Measurements from ENCODE around the gene TGFBR2. TPM values are rescaled to one million over a fixed set of nuclear protein-coding genes. Genes with fewer than 3 reads are reported as not detected.

TGFBR2 gene
- polyA plus RNA-seq, 3 donors, result 46.6 to 60.3 (median 57.0) TPM

DNA sequence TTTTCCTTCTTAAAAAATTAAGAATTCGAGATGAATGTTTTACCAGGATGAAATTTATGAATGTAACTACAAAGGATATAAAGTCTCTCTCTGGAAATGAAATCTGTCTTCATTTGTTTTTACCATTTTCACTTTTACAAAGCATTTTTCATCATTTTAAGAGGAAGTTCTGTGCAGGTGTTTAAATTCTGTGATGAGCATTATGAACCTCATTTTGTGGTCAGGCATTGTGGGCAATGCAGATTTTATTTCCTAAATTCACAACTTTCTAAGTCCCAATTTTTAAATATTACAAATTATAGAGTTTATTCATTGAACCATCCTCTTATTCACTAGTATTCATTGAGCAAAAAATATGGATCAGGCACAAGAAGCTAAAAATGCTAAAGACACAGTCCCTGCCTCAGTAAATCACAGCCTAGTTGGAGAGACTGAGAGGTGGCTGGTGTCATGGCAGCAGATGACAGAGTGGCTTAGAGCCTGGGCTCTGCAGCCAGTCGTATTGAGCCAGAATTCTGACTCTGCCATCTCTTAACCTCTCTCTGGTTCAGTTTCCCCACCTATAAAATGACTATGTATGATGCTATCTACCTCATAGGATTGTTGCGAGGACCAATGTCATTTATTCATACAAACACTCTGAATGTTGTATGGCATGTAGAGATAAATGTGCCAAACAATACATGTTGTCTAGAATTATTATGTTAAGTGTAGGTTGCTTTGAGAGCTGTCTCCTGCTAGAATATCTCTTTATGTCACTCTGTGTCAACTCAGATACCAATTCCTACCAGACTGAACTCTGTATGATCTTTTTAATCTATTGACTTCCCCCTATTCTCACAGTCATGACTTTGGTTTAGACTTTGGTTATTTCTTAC, 7.5 kb upstream of the TGFBR2 start:
- H3K36me3 ChIP-seq (replicated peaks in 1 of 2; ENCODE audit: control insufficient read depth in 1 of 2, insufficient read depth in 2 of 2, low read length in 2 of 2), result no peaks in the 10 kb centered on the region
- H3K36me3 Mint-ChIP-seq, result no peaks in the 10 kb centered on the region
- H3K27ac ChIP-seq (ENCODE audit: low read depth in 1 of 2, low read length in 2 of 2), result no peak overlapping the region
- no peak overlapping the region for H2AFZ ChIP-seq (ENCODE audit: insufficient read depth, low read depth, low read length, poor library complexity, severe bottlenecking)
- peaks cover 22 to 35% of the 10 kb centered on the region in 2 donors for H3K4me1 ChIP-seq (ENCODE audit: control insufficient read depth in 1 of 2, insufficient read depth in 2 of 2, low read length in 2 of 2)
- peaks cover 0 to 2% (median 0%) of the 10 kb centered on the region in 7 donors for H3K9me3 Mint-ChIP-seq
- no peak for DNase-seq
- intact Hi-C loops (cut with micrococcal nuclease), result no loop called here
- no peaks in the 10 kb centered on the region for H3K9me3 ChIP-seq (replicated peaks in 1 of 2; ENCODE audit: control insufficient read depth in 1 of 2, insufficient read depth in 1 of 2, low read length in 2 of 2)
- H3K79me2 ChIP-seq (ENCODE audit: insufficient read depth, low read length), result no peaks in the 10 kb centered on the region
- no peak overlapping the region for H3K4me2 ChIP-seq (replicated peaks; ENCODE audit: extremely low read depth, low read length, poor library complexity, severe bottlenecking)
- H3K27me3 ChIP-seq (ENCODE audit: control insufficient read depth in 2 of 2, insufficient read depth in 2 of 2, low read length in 2 of 2), result no peaks in the 10 kb centered on the region
- H3K4me1 Mint-ChIP-seq, result peaks cover 33% of the 10 kb centered on the region
- no peaks in the 10 kb centered on the region for H4K20me1 ChIP-seq (ENCODE audit: insufficient read depth, low read length)
- no peak overlapping the region for H3K9ac ChIP-seq (ENCODE audit: insufficient read depth, low read length, poor library complexity, severe bottlenecking)
- H3K4me3 Mint-ChIP-seq, result no peak overlapping the region
- WGBS (ENCODE audit: insufficient coverage), result no CpG with 5 or more reads among the region's 3 CpGs
- H3K4me3 ChIP-seq (replicated peaks in 1 of 3; ENCODE audit: low read depth in 2 of 3, low read length in 3 of 3), result no peak overlapping the region
- H3K27ac Mint-ChIP-seq, result peak overlapping the region in 2 of 7 donors; percentile 3 to 7
- TF ChIP-seq, protein P1, sequence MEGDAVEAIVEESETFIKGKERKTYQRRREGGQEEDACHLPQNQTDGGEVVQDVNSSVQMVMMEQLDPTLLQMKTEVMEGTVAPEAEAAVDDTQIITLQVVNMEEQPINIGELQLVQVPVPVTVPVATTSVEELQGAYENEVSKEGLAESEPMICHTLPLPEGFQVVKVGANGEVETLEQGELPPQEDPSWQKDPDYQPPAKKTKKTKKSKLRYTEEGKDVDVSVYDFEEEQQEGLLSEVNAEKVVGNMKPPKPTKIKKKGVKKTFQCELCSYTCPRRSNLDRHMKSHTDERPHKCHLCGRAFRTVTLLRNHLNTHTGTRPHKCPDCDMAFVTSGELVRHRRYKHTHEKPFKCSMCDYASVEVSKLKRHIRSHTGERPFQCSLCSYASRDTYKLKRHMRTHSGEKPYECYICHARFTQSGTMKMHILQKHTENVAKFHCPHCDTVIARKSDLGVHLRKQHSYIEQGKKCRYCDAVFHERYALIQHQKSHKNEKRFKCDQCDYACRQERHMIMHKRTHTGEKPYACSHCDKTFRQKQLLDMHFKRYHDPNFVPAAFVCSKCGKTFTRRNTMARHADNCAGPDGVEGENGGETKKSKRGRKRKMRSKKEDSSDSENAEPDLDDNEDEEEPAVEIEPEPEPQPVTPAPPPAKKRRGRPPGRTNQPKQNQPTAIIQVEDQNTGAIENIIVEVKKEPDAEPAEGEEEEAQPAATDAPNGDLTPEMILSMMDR (IDR thresholded peaks at IDR 0.05), result no peak
- H3K27me3 Mint-ChIP-seq (ENCODE audit: low read depth in 3 of 3), result no peaks in the 10 kb centered on the region

DNA sequence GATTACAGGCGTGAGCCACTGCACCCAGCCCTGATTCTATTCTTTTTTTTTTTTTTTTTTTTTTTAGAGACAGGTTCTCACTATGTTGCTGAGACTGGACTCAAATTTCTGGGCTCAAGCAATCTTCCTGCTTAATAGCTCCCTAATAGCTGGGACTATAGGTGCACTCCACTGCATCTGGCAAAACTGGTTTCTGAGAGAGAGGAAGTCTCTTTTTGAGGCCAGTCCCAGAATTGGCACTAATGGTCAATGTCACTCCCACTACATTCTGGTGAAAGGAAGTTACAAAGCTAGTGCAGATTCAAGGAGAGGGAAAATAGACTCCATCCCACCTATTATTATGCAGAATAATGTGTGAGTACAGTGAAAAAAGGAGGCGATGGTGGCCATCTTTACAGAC, 5.8 kb upstream of the TGFBR2 start:
- no peaks in the 10 kb centered on the region for H4K20me1 ChIP-seq (ENCODE audit: insufficient read depth, low read length)
- H3K27ac ChIP-seq (ENCODE audit: low read depth in 1 of 2, low read length in 2 of 2), result no peak overlapping the region
- H3K27me3 Mint-ChIP-seq (ENCODE audit: low read depth in 3 of 3), result no peaks in the 10 kb centered on the region
- TF ChIP-seq, protein P1 (IDR thresholded peaks at IDR 0.05), result no peak
- no peak overlapping the region for H3K4me2 ChIP-seq (replicated peaks; ENCODE audit: extremely low read depth, low read length, poor library complexity, severe bottlenecking)
- no peaks in the 10 kb centered on the region for H3K9me3 Mint-ChIP-seq
- no peak overlapping the region for H3K9ac ChIP-seq (ENCODE audit: insufficient read depth, low read length, poor library complexity, severe bottlenecking)
- H3K36me3 Mint-ChIP-seq, result no peaks in the 10 kb centered on the region
- H3K27me3 ChIP-seq (ENCODE audit: control insufficient read depth in 2 of 2, insufficient read depth in 2 of 2, low read length in 2 of 2), result no peaks in the 10 kb centered on the region
- no peak overlapping the region for H3K4me3 ChIP-seq (replicated peaks in 1 of 3; ENCODE audit: low read depth in 2 of 3, low read length in 3 of 3)
- H3K27ac Mint-ChIP-seq, result no peak overlapping the region
- intact Hi-C loops (cut with micrococcal nuclease), result loop anchor here in 1 of 2 donors (2.0 to 10.0 kb wide), 2 partner anchors 14 to 126 kb away; no protein-coding TSS in a partner anchor
- no peaks in the 10 kb centered on the region for H3K9me3 ChIP-seq (replicated peaks in 1 of 2; ENCODE audit: control insufficient read depth in 1 of 2, insufficient read depth in 1 of 2, low read length in 2 of 2)
- no peak overlapping the region for H2AFZ ChIP-seq (ENCODE audit: insufficient read depth, low read depth, low read length, poor library complexity, severe bottlenecking)
- no peak overlapping the region for H3K4me3 Mint-ChIP-seq
- H3K79me2 ChIP-seq (ENCODE audit: insufficient read depth, low read length), result no peaks in the 10 kb centered on the region
- H3K4me1 ChIP-seq (ENCODE audit: control insufficient read depth in 1 of 2, insufficient read depth in 2 of 2, low read length in 2 of 2), result peaks cover 35 to 52% of the 10 kb centered on the region in 2 donors
- WGBS (ENCODE audit: insufficient coverage), result no CpG with 5 or more reads among the region's 2 CpGs
- peaks cover 48% of the 10 kb centered on the region for H3K4me1 Mint-ChIP-seq
- no peak for DNase-seq
- H3K36me3 ChIP-seq (replicated peaks in 1 of 2; ENCODE audit: control insufficient read depth in 1 of 2, insufficient read depth in 2 of 2, low read length in 2 of 2), result no peaks in the 10 kb centered on the region

Data from CD14-positive monocyte (primary cell).